H1 (cell line): ENCODE measurements around the gene ZNF292. TPM values are rescaled to one million over a fixed set of nuclear protein-coding genes. Genes with fewer than 3 reads are reported as not detected.

Experiments used
- CTCF ChIA-PET: fragments of 300-600 bp; sonication (Branson Sonifier 250); formaldehyde crosslinking; loops from one replicate; lab custom pipeline; 2021; ENCODE audit not compliant: partially characterized antibody; lab: Charles Lee
- POLR2A ChIA-PET: fragments of 300-600 bp; sonication (Branson Sonifier 250); formaldehyde crosslinking; loops from one replicate; lab custom pipeline; 2021; ENCODE audit warnings: inconsistent platforms; ENCODE audit not compliant: partially characterized antibody; lab: Charles Lee
- DNase-seq, 2 experiments: peaks; one replicate each; pipeline versions ENCODE4 v3.0.0 to v3.0.0-alpha.2; 2010 to 2022; ENCODE audit warnings: low spot score in 2 of 2, low read depth in 1 of 2, mixed read lengths in 1 of 2
- FAIRE-seq: peaks from 2 replicates; lab custom pipeline; 2011; peaks lifted over from hg19 to GRCh38; lab: Jason Lieb, UNC
- H2AFZ ChIP-seq: 2 replicates; pipeline ENCODE4 v1.8.1; 2012; ENCODE audit warnings: low read length, inconsistent platforms
- H2AK5ac ChIP-seq: 2 replicates; pipeline ENCODE4 v1.6.1; 2013; ENCODE audit warnings: low read depth, low read length
- H2BK120ac ChIP-seq: replicated peaks from 2 replicates; pipeline ENCODE3; 2013; ENCODE audit warnings: low read depth, low read length, inconsistent platforms
- H2BK12ac ChIP-seq: 2 replicates; pipeline ENCODE4 v1.6.1; 2013; ENCODE audit warnings: low read depth, low read length
- H2BK15ac ChIP-seq: 2 replicates; pipeline ENCODE4 v1.6.1; 2013; ENCODE audit warnings: low read length
- H2BK20ac ChIP-seq: 2 replicates; pipeline ENCODE4 v1.6.1; 2013; ENCODE audit warnings: low read length
- H2BK5ac ChIP-seq: 2 replicates; pipeline ENCODE4 v1.6.1; 2013; ENCODE audit warnings: low read depth, low read length
- H3K14ac ChIP-seq: 2 replicates; pipeline ENCODE4 v1.6.1; 2013; ENCODE audit warnings: inconsistent platforms; ENCODE audit not compliant: insufficient read length
- H3K18ac ChIP-seq: 2 replicates; pipeline ENCODE4 v1.6.1; 2013; ENCODE audit warnings: low read length; ENCODE audit errors: extremely low read depth
- H3K23ac ChIP-seq: 2 replicates; pipeline ENCODE4 v1.6.1; 2013; ENCODE audit warnings: inconsistent platforms; ENCODE audit not compliant: insufficient read length
- H3K23me2 ChIP-seq: 2 replicates; pipeline ENCODE4 v1.6.1; 2013; ENCODE audit warnings: low read depth, low read length
- H3K27ac ChIP-seq: 2 replicates; pipeline ENCODE4 v1.6.1; 2011; ENCODE audit warnings: low read depth, low read length, inconsistent platforms
- H3K27me3 ChIP-seq, 4 experiments: replicated peaks in 1 of 4; 1 replicate in 1 of 4; 2 replicates in 3 of 4; pipeline versions ENCODE4 v1.6.1 to v1.8.1; 2011 to 2013; ENCODE audit warnings: low read length in 3 of 4, mild to moderate bottlenecking in 3 of 4, inconsistent platforms in 2 of 4, mixed read lengths in 2 of 4, moderate library complexity in 1 of 4; ENCODE audit not compliant: control insufficient read depth in 3 of 4, insufficient read depth in 3 of 4; ENCODE audit errors: extremely low read depth in 1 of 4
- H3K36me3 ChIP-seq, 4 experiments: 2 replicates each; pipeline versions ENCODE4 v1.6.1 to v1.8.1; 2011 to 2013; ENCODE audit warnings: mild to moderate bottlenecking in 4 of 4, low read length in 3 of 4, moderate library complexity in 2 of 4, control low read depth in 1 of 4, inconsistent platforms in 1 of 4; ENCODE audit not compliant: insufficient read depth in 4 of 4, control insufficient read depth in 2 of 4
- H3K4ac ChIP-seq: replicated peaks from 2 replicates; pipeline ENCODE3; 2013; ENCODE audit warnings: low read length, low read depth, mixed read lengths, inconsistent platforms; ENCODE audit not compliant: insufficient read length
- H3K4me1 ChIP-seq, 4 experiments: replicated peaks in 1 of 4; 1 replicate in 1 of 4; 2 replicates in 3 of 4; pipeline versions ENCODE4 v1.6.1 to v1.8.1; 2011 to 2013; ENCODE audit warnings: low read length in 3 of 4, inconsistent platforms in 2 of 4, mixed read lengths in 1 of 4; ENCODE audit not compliant: insufficient read depth in 4 of 4, control insufficient read depth in 3 of 4
- H3K4me2 ChIP-seq, 2 experiments: 2 replicates each; pipeline versions ENCODE4 v1.6.1 to v1.8.1; 2011 to 2013; ENCODE audit warnings: low read depth in 2 of 2, low read length in 2 of 2, control low read depth in 1 of 2, inconsistent platforms in 1 of 2, mild to moderate bottlenecking in 1 of 2; ENCODE audit not compliant: insufficient read depth in 1 of 2
- H3K4me3 ChIP-seq, 4 experiments: fragments of 200-600, 300-600 bp in 1 of 4; sonication (generic), shearing (Covaris generic), sonication (Bioruptor Twin) in 1 of 4; 2 replicates each; pipeline versions ENCODE4 v1.5.1 to v1.8.1; 2011 to 2016; ENCODE audit warnings: low read length in 4 of 4, low read depth in 3 of 4, control low read depth in 2 of 4, inconsistent platforms in 2 of 4, mild to moderate bottlenecking in 2 of 4, mixed read lengths in 1 of 4, moderate library complexity in 1 of 4; ENCODE audit not compliant: insufficient read depth in 2 of 4; ENCODE audit errors: extremely low read depth in 1 of 4
- H3K56ac ChIP-seq: replicated peaks from 2 replicates; pipeline ENCODE3; 2013; ENCODE audit warnings: low read depth, mild to moderate bottlenecking, mixed read lengths, low read length, inconsistent platforms; ENCODE audit not compliant: insufficient read length
- H3K79me1 ChIP-seq: 2 replicates; pipeline ENCODE4 v1.6.1; 2013; ENCODE audit warnings: low read depth, low read length, control low read depth
- H3K79me2 ChIP-seq, 2 experiments: 2 replicates each; pipeline versions ENCODE4 v1.6.1 to v1.8.1; 2012 to 2013; ENCODE audit warnings: low read length in 2 of 2, mild to moderate bottlenecking in 2 of 2, inconsistent platforms in 1 of 2; ENCODE audit not compliant: insufficient read depth in 2 of 2, control insufficient read depth in 1 of 2
- H3K9ac ChIP-seq, 4 experiments: replicated peaks in 1 of 4; 1 replicate in 1 of 4; 2 replicates in 3 of 4; pipeline versions ENCODE4 v1.6.1 to v1.8.1; 2011 to 2013; ENCODE audit warnings: low read depth in 3 of 4, low read length in 3 of 4, control low read depth in 2 of 4, mild to moderate bottlenecking in 2 of 4, moderate library complexity in 2 of 4, inconsistent platforms in 1 of 4; ENCODE audit errors: extremely low read depth in 1 of 4
- H3K9me3 ChIP-seq, 2 experiments: 2 replicates each; pipeline versions ENCODE4 v1.6.1 to v1.8.1; 2012 to 2013; ENCODE audit warnings: mild to moderate bottlenecking in 2 of 2, moderate library complexity in 2 of 2, control low read depth in 1 of 2, inconsistent platforms in 1 of 2, low read depth in 1 of 2, low read length in 1 of 2, mixed read lengths in 1 of 2; ENCODE audit not compliant: insufficient read depth in 2 of 2
- H4K20me1 ChIP-seq, 2 experiments: replicated peaks in 1 of 2; 2 replicates each; pipeline versions ENCODE3 to v1.8.1; 2011 to 2013; ENCODE audit warnings: inconsistent platforms in 2 of 2, low read length in 2 of 2, mild to moderate bottlenecking in 1 of 2; ENCODE audit not compliant: insufficient read depth in 2 of 2, control insufficient read depth in 1 of 2
- H4K5ac ChIP-seq: 2 replicates; pipeline ENCODE4 v1.6.1; 2013; ENCODE audit warnings: low read length, low read depth, mixed read lengths, inconsistent platforms; ENCODE audit not compliant: insufficient read length
- H4K8ac ChIP-seq: 2 replicates; pipeline ENCODE4 v1.8.0; 2013; ENCODE audit warnings: mild to moderate bottlenecking, moderate library complexity, low read length, inconsistent platforms; ENCODE audit not compliant: insufficient read depth; ENCODE audit errors: extremely low read depth
- H4K91ac ChIP-seq: replicated peaks from 2 replicates; pipeline ENCODE3; 2013; ENCODE audit warnings: low read length, mixed read lengths, inconsistent platforms; ENCODE audit not compliant: insufficient read length
- CBX5 ChIP-seq: fragments of 300-800, 300-1000 bp; sonication (generic); IDR thresholded peaks from 2 replicates; pipeline ENCODE4 v1.7.1; 2016; ENCODE audit warnings: antibody characterized with exemption, low read length, low read depth
- CHD2 ChIP-seq: IDR thresholded peaks from 2 replicates; pipeline ENCODE4 v1.6.1; 2012; ENCODE audit warnings: low read length, improper control_type of control experiment
- GABPA ChIP-seq: IDR thresholded peaks from 2 replicates; pipeline ENCODE4 v1.6.1; 2011; ENCODE audit warnings: mild to moderate bottlenecking, low read length, moderate library complexity, borderline replicate concordance; ENCODE audit not compliant: insufficient read depth
- GTF2F1 ChIP-seq: IDR thresholded peaks from 2 replicates; pipeline ENCODE4 v1.6.1; 2012; ENCODE audit warnings: low read depth, low read length, improper control_type of control experiment, borderline replicate concordance
- HDAC6 ChIP-seq: IDR thresholded peaks from one replicate; pipeline ENCODE4 v1.7.1; 2012; ENCODE audit warnings: low read depth, mild to moderate bottlenecking, inconsistent platforms, low read length, moderate library complexity
- JUN ChIP-seq: IDR thresholded peaks from 2 replicates; pipeline ENCODE4 v1.6.1; 2011; ENCODE audit warnings: low read depth, mild to moderate bottlenecking, improper control_type of control experiment, low read length
- KDM5A ChIP-seq: fragments of 200-600 bp; IDR thresholded peaks from 2 replicates; pipeline ENCODE4 v1.7.1; 2012; ENCODE audit warnings: mild to moderate bottlenecking, low read length, inconsistent platforms, mixed read lengths
- NRF1 ChIP-seq: IDR thresholded peaks from 2 replicates; pipeline ENCODE4 v1.6.1; 2011; ENCODE audit warnings: mild to moderate bottlenecking, low read depth, low read length, improper control_type of control experiment
- RXRA ChIP-seq: IDR thresholded peaks from 2 replicates; pipeline ENCODE4 v1.6.1; 2011; ENCODE audit warnings: low read depth, mild to moderate bottlenecking, low read length, moderate library complexity; ENCODE audit not compliant: insufficient read depth
- SP2 ChIP-seq: IDR thresholded peaks from 2 replicates; pipeline ENCODE4 v1.6.1; 2012; ENCODE audit warnings: mild to moderate bottlenecking, low read length, inconsistent platforms
- SP4 ChIP-seq: IDR thresholded peaks from 2 replicates; pipeline ENCODE4 v1.6.1; 2012; ENCODE audit warnings: low read length, inconsistent platforms
- TAF1 ChIP-seq: IDR thresholded peaks from 2 replicates; pipeline ENCODE4 v1.6.1; 2011; ENCODE audit warnings: mild to moderate bottlenecking, low read depth, low read length
- TBP ChIP-seq: IDR thresholded peaks from 2 replicates; pipeline ENCODE4 v1.6.1; 2011; ENCODE audit warnings: low read depth, low read length, improper control_type of control experiment
- WGBS, 2 experiments: shearing (Covaris generic) in 1 of 2; methylation state at CpG; one replicate each; pipeline versions ENCODE4 v1.1.6 to v1.1.7; 2013 to 2015; ENCODE audit warnings: low lambda C conversion rate in 2 of 2, mixed read lengths in 2 of 2, inconsistent platforms in 1 of 2, low coverage in 1 of 2, missing lambda C conversion rate in 1 of 2; ENCODE audit not compliant: insufficient replicate concordance in 2 of 2, insufficient coverage in 1 of 2, insufficient read length in 1 of 2; ENCODE audit errors: extremely low coverage in 1 of 2, missing lambda C conversion rate in 1 of 2; 5-methylcytosine and 5-hydroxymethylcytosine counted together
- polyA plus RNA-seq, 7 experiments: library from polyadenylated mRNA; depleted of rRNA in 3 of 7; stranded (reverse) in 5 of 7; unstranded in 2 of 7; fragments of >200 nt in 5 of 7; fragments of 200-250 nt in 2 of 7; gene quantifications; 1 replicate in 5 of 7; 2 replicates in 1 of 7; 4 replicates in 1 of 7; pipeline versions ENCODE4 v1.2.1 to v1.2.3, GENCODE V29; 2011 to 2013; ENCODE audit warnings: missing spikeins in 2 of 7, mixed read lengths in 2 of 7
- total RNA-seq: library from RNA; stranded (reverse); fragmentation: NEBNext Ultra II Directional; extraction: Animal tissue kit (Norgen Biotek cat#: 25700); gene quantifications from 2 replicates; pipeline ENCODE4 v1.2.1, GENCODE V29; 2021

Gene ZNF292
- total and polyA plus RNA-seq, 2 of the 8 experiments (the other 6 are each of a cell fraction or from before 2014, with no cell fraction given) = 6.8 to 44.2 TPM

DNA sequence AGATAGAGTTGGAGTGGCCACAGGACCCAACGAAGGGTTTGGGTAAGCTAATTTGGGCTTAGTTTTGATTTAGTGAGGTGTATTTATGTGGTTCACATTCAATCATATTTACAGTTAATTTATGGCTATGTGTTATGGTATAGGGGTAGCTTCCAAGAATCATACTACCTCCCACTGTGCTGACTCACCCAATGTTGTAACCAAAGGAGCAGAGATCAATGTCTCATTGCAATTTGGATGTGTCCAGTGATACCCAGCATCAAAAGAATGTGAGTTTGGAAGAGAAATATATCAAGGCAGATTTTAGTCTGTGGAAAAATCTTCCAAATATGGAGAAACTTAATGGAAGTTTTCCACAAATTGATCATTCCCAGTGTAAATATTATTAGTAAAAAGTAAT is 141.8 kb downstream of the ZNF292 start:
- Histone ChIP-seq H3K4me3 (no peak overlapping the region), H2AFZ (no peak overlapping the region), H3K18ac (no peak overlapping the region), H3K4ac (no peak overlapping the region), H3K23me2 (no peaks in the 10 kb centered on the region), H3K36me3 (no peaks in the 10 kb centered on the region), H2BK120ac (no peak overlapping the region), H2AK5ac (no peak overlapping the region), H3K14ac (no peak overlapping the region), H3K79me2 (no peaks in the 10 kb centered on the region), H4K8ac (no peak overlapping the region), H3K9me3 (peaks cover 0 to 11% of the 10 kb centered on the region in 2 experiments; a peak in 1 of 4 replicates), H3K27ac (no peak overlapping the region), H3K79me1 (no peaks in the 10 kb centered on the region), H3K56ac (no peak overlapping the region), H3K9ac (no peak overlapping the region)
- whole genome bisulfite sequencing, 2 experiments = 92% methylated on average over 1 of the region's 1 CpG; no CpG with 5 or more reads in 1 of the 2 experiments
- DNase-seq = no peak
- POLR2A ChIA-PET = no interaction called here
- no peak for TF ChIP-seq RXRA
- no peak for TF ChIP-seq TAF1
- no peak for TF ChIP-seq SP2
- no peak for TF ChIP-seq SP4
- no peak for TF ChIP-seq NRF1
- no peak for TF ChIP-seq CHD2
- no peak for TF ChIP-seq KDM5A
- TF ChIP-seq GTF2F1 = no peak
- no peak for TF ChIP-seq CBX5
- no peak for TF ChIP-seq JUN
- TF ChIP-seq HDAC6 = no peak
- TF ChIP-seq TBP = no peak
- no peak for TF ChIP-seq GABPA
- TF ChIP-seq, all 59 proteins: peak for 0
- Histone ChIP-seq H2BK5ac (no peak overlapping the region), H4K20me1 (no peaks in the 10 kb centered on the region), H3K27me3 (no peaks in the 10 kb centered on the region), H3K4me1 (no peaks in the 10 kb centered on the region), H4K91ac (no peak overlapping the region), H2BK12ac (no peak overlapping the region), H3K23ac (no peak overlapping the region), H2BK15ac (no peak overlapping the region), H2BK20ac (no peak overlapping the region), H3K4me2 (no peak overlapping the region), H4K5ac (no peak overlapping the region)
- FAIRE-seq = no peak
- CTCF ChIA-PET = interaction anchor here (1.1 kb wide), 1 partner anchor 18 kb away, joined by 3 read pairs; no protein-coding TSS in a partner anchor
